ENCODE measurements around the gene IGF2BP3. TPM values are rescaled to one million over a fixed set of nuclear protein-coding genes. Genes with fewer than 3 reads are reported as not detected.
A peak's percentile ranks its signal among the peaks of the same experiment; 100 is the strongest.

IGF2BP3 gene
- total RNA-seq, 3 donors from 2014 or later: 0.59 to 3.5 TPM; not detected in 1

DNA sequence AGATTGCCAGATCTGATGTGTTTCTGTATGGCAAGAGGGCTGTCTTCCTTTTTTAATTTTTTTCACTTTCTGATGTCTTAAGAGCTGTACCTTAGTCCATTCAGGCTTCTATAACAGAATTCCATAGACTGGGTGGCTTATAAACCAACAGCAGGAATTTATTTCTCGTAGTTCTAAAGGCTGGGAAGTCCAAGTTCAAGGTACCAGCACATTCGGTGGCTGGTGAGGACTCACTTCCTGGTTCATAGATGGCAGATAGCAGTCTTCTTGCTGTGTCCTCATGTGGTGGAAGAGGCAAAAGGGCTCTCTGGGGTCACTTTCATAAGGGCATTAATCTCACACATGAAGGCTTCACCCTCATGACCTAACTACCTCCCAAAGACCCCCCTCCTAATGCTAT, 202.9 kb downstream of the IGF2BP3 start:
- H3K27ac ChIP-seq: no peak overlapping the region
- no peaks in the 10 kb centered on the region for H3K36me3 ChIP-seq
- DNase-seq (ENCODE audit: low spot score in 2 of 2): no peak
- H3K27me3 ChIP-seq: no peaks in the 10 kb centered on the region
- intact Hi-C loops (cut with DNase I; ENCODE audit: low total_unique reads): no loop called here
- TF ChIP-seq POLR2A (IDR thresholded peaks at IDR 0.05): no peak
- TF ChIP-seq, protein P1, sequence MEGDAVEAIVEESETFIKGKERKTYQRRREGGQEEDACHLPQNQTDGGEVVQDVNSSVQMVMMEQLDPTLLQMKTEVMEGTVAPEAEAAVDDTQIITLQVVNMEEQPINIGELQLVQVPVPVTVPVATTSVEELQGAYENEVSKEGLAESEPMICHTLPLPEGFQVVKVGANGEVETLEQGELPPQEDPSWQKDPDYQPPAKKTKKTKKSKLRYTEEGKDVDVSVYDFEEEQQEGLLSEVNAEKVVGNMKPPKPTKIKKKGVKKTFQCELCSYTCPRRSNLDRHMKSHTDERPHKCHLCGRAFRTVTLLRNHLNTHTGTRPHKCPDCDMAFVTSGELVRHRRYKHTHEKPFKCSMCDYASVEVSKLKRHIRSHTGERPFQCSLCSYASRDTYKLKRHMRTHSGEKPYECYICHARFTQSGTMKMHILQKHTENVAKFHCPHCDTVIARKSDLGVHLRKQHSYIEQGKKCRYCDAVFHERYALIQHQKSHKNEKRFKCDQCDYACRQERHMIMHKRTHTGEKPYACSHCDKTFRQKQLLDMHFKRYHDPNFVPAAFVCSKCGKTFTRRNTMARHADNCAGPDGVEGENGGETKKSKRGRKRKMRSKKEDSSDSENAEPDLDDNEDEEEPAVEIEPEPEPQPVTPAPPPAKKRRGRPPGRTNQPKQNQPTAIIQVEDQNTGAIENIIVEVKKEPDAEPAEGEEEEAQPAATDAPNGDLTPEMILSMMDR (IDR thresholded peaks at IDR 0.05): no peak
- no peak for TF ChIP-seq POLR2AphosphoS5 (IDR thresholded peaks at IDR 0.05)
- H3K9me3 ChIP-seq: no peaks in the 10 kb centered on the region
- no peak overlapping the region for H3K4me3 ChIP-seq
- no peaks in the 10 kb centered on the region for H3K4me1 ChIP-seq

DNA sequence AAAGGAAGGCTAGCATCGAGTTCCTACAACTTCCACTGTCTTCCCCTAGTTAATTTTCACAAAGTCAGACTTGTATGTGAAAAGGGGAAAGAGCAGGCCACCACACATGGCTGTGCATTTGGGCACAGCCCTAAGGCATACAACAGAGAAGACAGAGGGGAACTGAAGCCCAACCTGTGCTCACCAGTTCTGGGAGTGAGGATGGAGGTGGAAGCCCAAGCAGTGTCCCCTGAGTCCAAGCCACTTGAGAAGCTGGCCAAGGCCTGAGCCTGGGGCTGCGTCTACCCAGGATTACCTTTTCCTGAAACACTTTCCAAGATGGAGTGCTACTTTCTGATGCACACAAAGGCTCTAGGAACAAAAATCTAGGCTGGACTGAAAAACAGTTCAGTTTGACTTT, 203.4 kb downstream of the IGF2BP3 start:
- H3K36me3 ChIP-seq: no peaks in the 10 kb centered on the region
- no peaks in the 10 kb centered on the region for H3K4me1 ChIP-seq
- no peaks in the 10 kb centered on the region for H3K9me3 ChIP-seq
- H3K27ac ChIP-seq: no peak overlapping the region
- no peak for DNase-seq (ENCODE audit: low spot score in 2 of 2)
- TF ChIP-seq, protein P1 (IDR thresholded peaks at IDR 0.05): no peak
- TF ChIP-seq POLR2AphosphoS5 (IDR thresholded peaks at IDR 0.05) (no peak), POLR2A (IDR thresholded peaks at IDR 0.05) (no peak)
- H3K4me3 ChIP-seq: no peak overlapping the region
- no peaks in the 10 kb centered on the region for H3K27me3 ChIP-seq
- intact Hi-C loops (cut with DNase I; ENCODE audit: low total_unique reads): no loop called here

DNA sequence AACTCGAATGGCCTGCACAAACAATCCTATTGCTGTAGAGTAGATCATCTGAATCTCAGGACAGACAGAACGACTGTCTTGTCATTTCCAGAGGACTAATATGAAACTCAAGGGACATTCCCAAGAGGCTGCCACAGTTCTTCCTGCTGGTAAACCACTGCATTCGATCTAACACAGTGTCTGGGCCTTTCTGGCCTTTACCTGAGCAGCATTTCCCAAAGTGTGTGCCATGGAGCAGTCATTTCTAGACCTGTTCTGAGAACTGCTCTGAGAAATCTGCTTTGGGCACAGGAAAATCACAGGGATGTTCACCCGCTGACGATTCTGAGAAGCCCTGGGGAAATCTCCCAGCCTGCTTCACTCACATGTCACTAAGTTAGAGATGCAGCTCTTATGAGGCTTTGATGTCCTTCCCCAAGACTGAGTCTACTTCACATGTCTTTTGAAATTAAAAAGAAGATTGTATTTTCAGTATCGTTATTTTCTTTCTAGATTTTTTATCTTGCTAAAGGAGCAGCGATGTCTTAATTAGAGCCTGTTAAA, 205.3 kb downstream of the IGF2BP3 start:
- intact Hi-C loops (cut with DNase I; ENCODE audit: low total_unique reads): no loop called here
- no peaks in the 10 kb centered on the region for H3K9me3 ChIP-seq
- H3K4me1 ChIP-seq: no peaks in the 10 kb centered on the region
- TF ChIP-seq, protein P1 (IDR thresholded peaks at IDR 0.05): no peak
- TF ChIP-seq POLR2A (IDR thresholded peaks at IDR 0.05) (no peak), POLR2AphosphoS5 (IDR thresholded peaks at IDR 0.05) (no peak)
- no peaks in the 10 kb centered on the region for H3K27me3 ChIP-seq
- no peaks in the 10 kb centered on the region for H3K36me3 ChIP-seq
- no peak for DNase-seq (ENCODE audit: low spot score in 2 of 2)
- no peak overlapping the region for H3K27ac ChIP-seq
- H3K4me3 ChIP-seq: no peak overlapping the region

DNA sequence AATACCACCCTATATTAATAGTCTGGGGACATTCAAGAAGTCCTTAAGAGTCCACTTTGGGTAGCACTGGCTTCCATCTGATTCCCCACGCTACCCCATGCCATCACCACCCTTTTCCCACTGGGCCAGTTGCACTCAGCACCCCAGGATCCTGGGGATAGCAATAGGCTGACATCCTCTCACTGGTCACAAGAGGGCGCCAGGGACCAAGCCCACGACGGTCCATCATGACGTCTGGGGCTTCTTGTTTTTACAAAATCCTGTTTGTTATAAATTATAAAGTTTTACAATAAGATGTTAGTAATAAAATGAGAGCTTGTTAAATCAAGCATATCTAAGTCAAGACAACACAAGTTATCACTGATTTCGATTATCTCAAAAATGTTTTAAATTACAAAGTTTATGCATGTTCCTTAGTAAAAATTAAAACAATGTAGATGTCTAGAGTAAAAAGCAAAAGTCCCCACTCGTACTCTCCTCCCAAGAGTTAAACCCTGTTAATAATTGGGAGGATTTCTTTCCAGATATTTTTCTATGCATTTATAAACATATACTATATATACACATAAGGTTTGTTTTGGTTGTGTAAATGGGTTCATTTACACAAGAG, 208.3 kb downstream of the IGF2BP3 start:
- Histone ChIP-seq H3K36me3 (peaks cover 5% of the 10 kb centered on the region), H3K4me1 (no peaks in the 10 kb centered on the region), H3K9me3 (no peaks in the 10 kb centered on the region), H3K4me3 (no peak overlapping the region), H3K27ac (no peak overlapping the region), H3K27me3 (no peaks in the 10 kb centered on the region)
- no peak for DNase-seq (ENCODE audit: low spot score in 2 of 2)
- intact Hi-C loops (cut with DNase I; ENCODE audit: low total_unique reads): no loop called here
- TF ChIP-seq, protein P1 (IDR thresholded peaks at IDR 0.05): peak; percentile 39 to 59 (median 48)
- no peak for TF ChIP-seq POLR2AphosphoS5 (IDR thresholded peaks at IDR 0.05)

DNA sequence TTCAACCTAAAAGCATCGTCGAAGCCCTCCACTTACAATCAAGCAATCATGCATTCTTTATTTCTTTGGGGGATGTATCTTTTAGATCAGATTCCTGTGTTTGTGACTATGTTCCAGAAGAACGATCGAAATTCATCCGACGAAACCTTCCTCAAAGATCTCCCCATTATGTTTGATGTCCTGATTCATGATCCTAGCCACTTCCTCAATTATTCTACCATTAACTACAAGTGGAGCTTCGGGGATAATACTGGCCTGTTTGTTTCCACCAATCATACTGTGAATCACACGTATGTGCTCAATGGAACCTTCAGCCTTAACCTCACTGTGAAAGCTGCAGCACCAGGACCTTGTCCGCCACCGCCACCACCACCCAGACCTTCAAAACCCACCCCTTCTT, 209.9 kb downstream of the IGF2BP3 start:
- Histone ChIP-seq H3K27ac (no peak overlapping the region), H3K4me3 (no peak overlapping the region), H3K9me3 (no peaks in the 10 kb centered on the region), H3K27me3 (no peaks in the 10 kb centered on the region), H3K4me1 (no peaks in the 10 kb centered on the region), H3K36me3 (peaks cover 5% of the 10 kb centered on the region)
- intact Hi-C loops (cut with DNase I; ENCODE audit: low total_unique reads): no loop called here
- DNase-seq (ENCODE audit: low spot score in 2 of 2): no peak
- TF ChIP-seq, protein P1 (IDR thresholded peaks at IDR 0.05): no peak
- TF ChIP-seq POLR2A (IDR thresholded peaks at IDR 0.05) (no peak), POLR2AphosphoS5 (IDR thresholded peaks at IDR 0.05) (no peak)

Other genes with a start within 250 kb of the IGF2BP3 start
- 100 to 1,000 TPM in 2 of 3 donors, 10 to 100 TPM in 1; 86.9 to 460 (median 335) TPM for gene GPNMB, start 223.7 kb downstream of the IGF2BP3 start, total RNA-seq
- 10 to 100 TPM; 40.3 to 48.4 (median 45.0) TPM for gene MALSU1, start 171.2 kb downstream of the IGF2BP3 start, total RNA-seq
- gene TRA2A, start 61.5 kb upstream of the IGF2BP3 start, total RNA-seq: 10 to 100 TPM; 40.3 to 72.9 (median 46.2) TPM
- 10 to 100 TPM; 18.7 to 35.4 (median 24.6) TPM for gene CCDC126, start 126.9 kb upstream of the IGF2BP3 start, total RNA-seq
- gene FAM221A, start 209.7 kb upstream of the IGF2BP3 start, total RNA-seq: 10 to 100 TPM; 12.2 to 18.1 (median 13.1) TPM
- 1 to 10 TPM in 2 of 3 donors, under 1 TPM in 1; 0.64 to 1.3 (median 1.2) TPM for gene STK31, start 239.7 kb upstream of the IGF2BP3 start, total RNA-seq

Measured in breast epithelium (tissue), 4 donors.